Mucosa of descending colon (tissue), 3 donors: ENCODE data around the gene KIF5C. TPM values are rescaled to one million over a fixed set of nuclear protein-coding genes. Genes with fewer than 3 reads are reported as not detected.

Source experiments
- ATAC-seq: fragments of 200-7000 bp; cut with Tn5 transposase; one replicate; pipeline ENCODE4 v1.9.1; 2020; ENCODE audit warnings: mild to moderate bottlenecking, moderate library complexity
- DNase-seq, 3 donors: peaks; one replicate each; pipeline ENCODE4 v3.0.0-alpha.2; 2020
- H3K36me3 ChIP-seq: fragments of 200-600 bp; one replicate; pipeline ENCODE4 v1.8.0; 2021; ENCODE audit warnings: low read depth, mild to moderate bottlenecking
- H3K4me1 ChIP-seq: fragments of 200-600 bp; one replicate; pipeline ENCODE4 v1.8.0; 2021; ENCODE audit warnings: low read depth, mild to moderate bottlenecking
- H3K4me3 ChIP-seq: fragments of 200-600 bp; one replicate; pipeline ENCODE4 v1.8.0; 2021; ENCODE audit warnings: mild to moderate bottlenecking
- H3K9me3 ChIP-seq: fragments of 200-600 bp; one replicate; pipeline ENCODE4 v1.8.0; 2021; ENCODE audit warnings: mild to moderate bottlenecking
- intact Hi-C, 2 donors: fragments of 100-400 bp; cut with DNase I in 1 of 2; cut with micrococcal nuclease in 1 of 2; formaldehyde crosslinking; loops; one replicate each; pipeline versions ENCODE4 v1.11.0 to v1.11.1; 2022; cut with DNase I, micrococcal nuclease
- total RNA-seq, 3 donors: library from RNA; stranded (reverse); fragmentation: NEBNext Ultra II Directional in 2 of 3; extraction: Animal tissue kit (Norgen Biotek cat#: 25700) in 2 of 3; gene quantifications; one replicate each; pipeline versions ENCODE4 v1.2.1 to v1.2.4, GENCODE V29; 2021 to 2023
- TF ChIP-seq, protein P1 (sequence below): fragments of 200-600 bp; IDR thresholded peaks from one replicate; pipeline ENCODE4 v1.8.0; 2022; ENCODE audit warnings: antibody characterized with exemption, mild to moderate bottlenecking
- donor health status: DM: no; HTN: no; CAD: no; lungs with moderate emphysema.
- donor health status: DM: no; HTN: no; CAD: no.
- donor health status: DM: no; HTN: yes; CAD: no.

The KIF5C gene
- total RNA-seq, 3 donors from 2014 or later: 1.5 to 11.0 (median 2.5) TPM

DNA sequence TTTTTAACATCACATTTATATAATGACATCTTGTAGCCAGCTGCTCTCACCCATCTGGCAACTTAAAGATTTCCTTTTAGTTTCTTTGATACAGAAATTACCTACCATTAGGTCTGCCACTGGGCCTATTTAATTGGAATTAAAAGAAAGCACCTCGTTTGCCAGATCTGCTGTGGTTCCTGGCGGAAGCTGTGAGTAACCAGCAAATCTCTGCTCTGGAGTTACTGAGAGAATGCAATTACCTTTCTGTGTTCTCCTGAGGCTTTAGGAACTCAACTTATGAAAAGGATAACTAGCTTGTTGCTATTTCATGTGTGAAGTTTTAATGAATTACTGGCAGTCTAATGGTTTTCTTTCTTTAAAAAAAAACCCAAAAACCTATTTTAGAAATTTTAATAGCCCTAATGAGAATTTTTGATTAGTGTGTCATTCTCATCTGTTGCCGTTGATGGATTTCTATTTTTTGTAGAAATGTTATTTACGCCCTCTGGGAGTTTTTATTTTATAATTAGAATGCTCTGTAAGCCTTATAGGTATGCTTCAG lies 93.8 kb downstream of the KIF5C start:
- TF ChIP-seq, protein P1, sequence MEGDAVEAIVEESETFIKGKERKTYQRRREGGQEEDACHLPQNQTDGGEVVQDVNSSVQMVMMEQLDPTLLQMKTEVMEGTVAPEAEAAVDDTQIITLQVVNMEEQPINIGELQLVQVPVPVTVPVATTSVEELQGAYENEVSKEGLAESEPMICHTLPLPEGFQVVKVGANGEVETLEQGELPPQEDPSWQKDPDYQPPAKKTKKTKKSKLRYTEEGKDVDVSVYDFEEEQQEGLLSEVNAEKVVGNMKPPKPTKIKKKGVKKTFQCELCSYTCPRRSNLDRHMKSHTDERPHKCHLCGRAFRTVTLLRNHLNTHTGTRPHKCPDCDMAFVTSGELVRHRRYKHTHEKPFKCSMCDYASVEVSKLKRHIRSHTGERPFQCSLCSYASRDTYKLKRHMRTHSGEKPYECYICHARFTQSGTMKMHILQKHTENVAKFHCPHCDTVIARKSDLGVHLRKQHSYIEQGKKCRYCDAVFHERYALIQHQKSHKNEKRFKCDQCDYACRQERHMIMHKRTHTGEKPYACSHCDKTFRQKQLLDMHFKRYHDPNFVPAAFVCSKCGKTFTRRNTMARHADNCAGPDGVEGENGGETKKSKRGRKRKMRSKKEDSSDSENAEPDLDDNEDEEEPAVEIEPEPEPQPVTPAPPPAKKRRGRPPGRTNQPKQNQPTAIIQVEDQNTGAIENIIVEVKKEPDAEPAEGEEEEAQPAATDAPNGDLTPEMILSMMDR: no peak
- ATAC-seq: no peak
- no peaks in the 10 kb centered on the region for H3K9me3 ChIP-seq
- no peaks in the 10 kb centered on the region for H3K4me1 ChIP-seq
- H3K4me3 ChIP-seq: no peak overlapping the region
- intact Hi-C loops: no loop called here
- H3K36me3 ChIP-seq: no peaks in the 10 kb centered on the region
- DNase-seq: no peak

DNA sequence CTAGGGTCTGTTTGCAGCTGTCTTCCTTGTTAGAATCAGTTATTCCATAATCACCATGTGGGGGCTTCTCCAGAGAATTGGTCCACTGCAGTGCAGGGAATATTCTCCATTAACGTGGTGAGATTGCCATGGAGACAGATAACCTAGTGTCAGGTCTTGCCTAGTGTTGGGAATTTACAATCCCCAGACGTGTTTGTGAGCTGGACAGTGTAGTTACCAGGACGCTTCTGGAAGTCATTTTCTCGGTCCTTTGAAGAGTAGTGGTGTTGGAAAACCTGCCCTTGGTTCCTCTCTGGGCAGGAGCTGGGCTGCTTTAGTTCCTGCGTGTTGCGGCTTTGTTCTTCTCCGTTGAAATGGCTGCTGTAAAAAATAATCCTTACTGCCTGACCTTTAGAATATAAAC lies 94.6 kb downstream of the KIF5C start:
- Histone ChIP-seq H3K9me3 (no peaks in the 10 kb centered on the region), H3K4me3 (no peak overlapping the region), H3K36me3 (no peaks in the 10 kb centered on the region), H3K4me1 (no peaks in the 10 kb centered on the region)
- ATAC-seq (no peak), DNase-seq (no peak)
- intact Hi-C loops: no loop called here
- TF ChIP-seq, protein P1: no peak

DNA sequence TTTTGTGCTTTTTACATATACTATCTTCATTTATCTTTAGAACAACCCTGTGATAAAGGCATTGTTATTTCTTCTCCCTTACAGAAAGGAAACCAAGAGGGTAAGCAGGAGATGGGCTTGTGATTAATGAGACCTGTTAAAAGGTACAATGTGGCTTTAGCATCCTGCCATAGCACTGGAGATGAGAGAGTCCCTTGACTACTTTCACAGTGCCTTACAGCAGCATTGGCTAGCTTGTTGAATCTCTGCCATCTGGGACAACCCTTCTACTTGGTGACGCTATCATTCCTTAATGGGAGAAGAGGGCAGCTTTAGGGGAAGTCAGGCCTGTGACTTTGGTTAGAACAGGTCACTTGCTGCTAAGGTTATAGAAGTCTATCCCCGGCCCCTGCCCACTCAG lies 95.4 kb downstream of the KIF5C start:
- TF ChIP-seq, protein P1: no peak
- ATAC-seq (no peak), DNase-seq (no peak)
- no peaks in the 10 kb centered on the region for H3K9me3 ChIP-seq
- H3K4me3 ChIP-seq: no peak overlapping the region
- intact Hi-C loops: no loop called here
- no peaks in the 10 kb centered on the region for H3K4me1 ChIP-seq
- H3K36me3 ChIP-seq: no peaks in the 10 kb centered on the region

DNA sequence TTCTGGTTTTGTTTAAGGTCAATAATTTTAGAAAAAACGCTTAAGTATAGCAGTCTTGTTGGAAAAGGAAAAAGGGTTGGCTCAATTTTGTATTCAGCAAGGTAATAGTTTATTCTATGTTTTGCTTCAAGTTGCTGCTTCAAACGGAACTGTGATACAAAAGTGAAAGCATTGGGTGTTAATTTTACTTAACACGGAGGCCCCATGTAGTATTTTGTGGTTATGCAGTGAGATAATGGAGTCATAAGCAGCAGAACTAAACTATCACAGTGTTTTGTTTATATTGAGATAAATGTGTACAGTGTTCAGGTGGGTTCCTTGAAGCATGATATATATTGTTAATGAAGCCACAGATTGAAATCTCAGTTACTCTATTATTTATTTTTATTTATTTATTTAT lies 96.5 kb downstream of the KIF5C start:
- DNase-seq: no peak
- Histone ChIP-seq H3K9me3 (no peaks in the 10 kb centered on the region), H3K36me3 (no peaks in the 10 kb centered on the region), H3K4me1 (no peaks in the 10 kb centered on the region), H3K4me3 (no peak overlapping the region)
- TF ChIP-seq, protein P1: no peak
- intact Hi-C loops: no loop called here
- ATAC-seq: no peak

DNA sequence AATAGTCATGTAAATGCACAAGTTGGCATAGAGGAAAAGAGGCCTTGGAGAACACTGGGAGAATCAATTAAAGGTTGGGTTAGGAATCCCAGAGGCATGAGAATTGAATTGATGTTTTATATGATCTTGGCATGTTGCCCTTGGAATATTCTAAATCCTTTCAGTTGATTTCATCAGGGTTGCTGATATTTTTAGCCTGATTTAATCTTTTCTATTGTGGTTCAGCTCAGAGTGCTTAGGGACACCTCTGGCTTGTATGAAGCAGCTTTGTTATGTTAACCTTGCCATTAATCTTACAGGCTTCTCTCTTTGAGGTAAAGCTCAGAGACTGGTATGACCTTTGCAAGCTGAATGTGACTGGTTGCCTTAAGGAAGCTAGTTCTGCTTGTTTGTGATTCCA lies 99.1 kb downstream of the KIF5C start:
- H3K4me3 ChIP-seq: no peak overlapping the region
- intact Hi-C loops: no loop called here
- DNase-seq: no peak
- H3K36me3 ChIP-seq: no peaks in the 10 kb centered on the region
- TF ChIP-seq, protein P1: no peak
- H3K9me3 ChIP-seq: no peaks in the 10 kb centered on the region
- no peaks in the 10 kb centered on the region for H3K4me1 ChIP-seq
- ATAC-seq: no peak
